Astrocyte (in vitro differentiated cells and primary cell): ENCODE results near the gene WDR35. TPM values are rescaled to one million over a fixed set of nuclear protein-coding genes. Genes with fewer than 3 reads are reported as not detected.

Experiments
- DNase-seq: peaks from one replicate; pipeline ENCODE4 v3.0.0-alpha.2; 2010; ENCODE audit warnings: low read depth
- FAIRE-seq: peaks from 2 replicates; lab custom pipeline; 2011; peaks lifted over from hg19 to GRCh38; lab: Jason Lieb, UNC
- H2AFZ ChIP-seq: 2 replicates; pipeline ENCODE4 v1.6.0; 2012; ENCODE audit warnings: low read depth, low read length, inconsistent platforms
- H3K27ac ChIP-seq: 2 replicates; pipeline ENCODE4 v1.5.1; 2011; ENCODE audit warnings: low read depth, low read length, inconsistent platforms
- H3K27me3 ChIP-seq: 2 replicates; pipeline ENCODE4 v1.6.0; 2011; ENCODE audit warnings: low read length, inconsistent platforms; ENCODE audit not compliant: insufficient read depth
- H3K36me3 ChIP-seq: 2 replicates; pipeline ENCODE4 v1.5.1; 2011; ENCODE audit warnings: low read length, inconsistent platforms; ENCODE audit not compliant: insufficient read depth
- H3K4me1 ChIP-seq: 2 replicates; pipeline ENCODE4 v1.5.1; 2011; ENCODE audit warnings: low read length, inconsistent platforms; ENCODE audit not compliant: insufficient read depth
- H3K4me2 ChIP-seq: 2 replicates; pipeline ENCODE4 v1.6.0; 2012; ENCODE audit warnings: low read length, inconsistent platforms
- H3K4me3 ChIP-seq: 2 replicates; pipeline ENCODE4 v1.5.1; 2011; ENCODE audit warnings: low read depth, mild to moderate bottlenecking, low read length, inconsistent platforms; ENCODE audit not compliant: insufficient read depth
- H3K79me2 ChIP-seq: 2 replicates; pipeline ENCODE4 v1.6.0; 2012; ENCODE audit warnings: mild to moderate bottlenecking, low read length, inconsistent platforms; ENCODE audit not compliant: insufficient read depth
- H3K9ac ChIP-seq: 2 replicates; pipeline ENCODE4 v1.6.0; 2012; ENCODE audit warnings: mild to moderate bottlenecking, low read length, inconsistent platforms
- H3K9me3 ChIP-seq: 2 replicates; pipeline ENCODE4 v1.5.1; 2012; ENCODE audit warnings: low read depth, mild to moderate bottlenecking, low read length, inconsistent platforms; ENCODE audit not compliant: insufficient read depth
- H4K20me1 ChIP-seq: 2 replicates; pipeline ENCODE4 v1.6.0; 2012; ENCODE audit warnings: low read length, inconsistent platforms; ENCODE audit not compliant: insufficient read depth
- H3K27ac Mint-ChIP-seq: one replicate; pipeline ENCODE4 v1.8.0; 2021; ENCODE audit warnings: mild to moderate bottlenecking, mixed read lengths; ENCODE audit not compliant: unreplicated experiment
- H3K27me3 Mint-ChIP-seq: one replicate; pipeline ENCODE4 v1.8.0; 2021; ENCODE audit warnings: low read depth, mixed read lengths; ENCODE audit not compliant: unreplicated experiment
- H3K36me3 Mint-ChIP-seq: one replicate; pipeline ENCODE4 v1.8.0; 2021; ENCODE audit warnings: low read depth, mixed read lengths; ENCODE audit not compliant: unreplicated experiment
- H3K4me1 Mint-ChIP-seq: one replicate; pipeline ENCODE4 v1.8.0; 2021; ENCODE audit warnings: low read depth, mixed read lengths; ENCODE audit not compliant: unreplicated experiment
- H3K4me3 Mint-ChIP-seq: one replicate; pipeline ENCODE4 v1.8.0; 2021; ENCODE audit warnings: mild to moderate bottlenecking, moderate library complexity, mixed read lengths; ENCODE audit not compliant: unreplicated experiment
- H3K9me3 Mint-ChIP-seq: one replicate; pipeline ENCODE4 v1.8.0; 2021; ENCODE audit warnings: mild to moderate bottlenecking, mixed read lengths; ENCODE audit not compliant: unreplicated experiment
- EZH2 ChIP-seq: IDR thresholded peaks from 2 replicates; pipeline ENCODE4 v1.6.1; 2012; ENCODE audit warnings: mild to moderate bottlenecking, low read length, inconsistent platforms; ENCODE audit not compliant: insufficient read depth
- total RNA-seq: library from RNA; stranded (reverse); gene quantifications from 2 replicates; pipeline ENCODE4 v1.2.1, GENCODE V29; 2021
- TF ChIP-seq, protein P1 (sequence below): IDR thresholded peaks from 2 replicates; pipeline ENCODE4 v1.5.1; 2011; ENCODE audit warnings: low read depth, mild to moderate bottlenecking, inconsistent platforms, low read length, moderate library complexity; ENCODE audit not compliant: insufficient read depth

WDR35 gene
- total RNA-seq, 1 donor from 2014 or later: 9.6 TPM

DNA sequence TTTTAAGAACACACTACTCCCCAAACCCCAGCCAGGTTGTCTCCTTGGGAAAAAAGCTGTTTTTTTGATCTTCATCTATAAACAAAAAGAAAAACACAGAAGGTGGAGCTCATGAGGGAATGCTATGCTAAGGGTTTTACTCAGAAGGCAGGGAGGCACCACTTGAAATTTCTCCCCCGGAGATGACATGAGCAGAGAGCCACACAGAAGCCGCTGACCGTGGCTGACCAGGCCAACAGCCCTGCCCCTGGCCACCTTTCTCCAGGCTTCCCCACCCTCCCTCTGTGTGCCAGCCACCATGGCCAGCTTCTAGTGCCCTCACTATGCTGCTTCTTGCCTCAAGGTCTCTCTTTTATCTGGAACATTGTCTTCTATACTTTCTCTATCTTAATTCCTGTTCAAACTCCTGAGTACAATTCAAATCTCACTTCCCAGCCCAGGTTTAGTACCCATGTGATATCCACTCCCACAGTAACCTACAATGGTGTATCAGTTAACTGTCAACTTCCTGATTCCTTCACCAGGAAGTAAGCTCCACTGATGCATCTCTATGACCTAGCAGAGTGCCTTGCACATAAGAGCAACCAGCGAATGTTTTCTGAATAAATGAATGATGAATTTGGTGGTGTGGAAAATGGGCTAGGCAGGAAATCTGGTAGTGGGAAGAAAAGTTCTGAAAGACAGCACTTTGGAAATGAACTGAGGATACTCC is 46.2 kb upstream of the WDR35 start:
- Mint-ChIP-seq H3K27ac (no peak overlapping the region), H3K4me3 (peak overlapping the region; percentile 25)
- H3K36me3 ChIP-seq: peaks cover 76% of the 10 kb centered on the region

DNA sequence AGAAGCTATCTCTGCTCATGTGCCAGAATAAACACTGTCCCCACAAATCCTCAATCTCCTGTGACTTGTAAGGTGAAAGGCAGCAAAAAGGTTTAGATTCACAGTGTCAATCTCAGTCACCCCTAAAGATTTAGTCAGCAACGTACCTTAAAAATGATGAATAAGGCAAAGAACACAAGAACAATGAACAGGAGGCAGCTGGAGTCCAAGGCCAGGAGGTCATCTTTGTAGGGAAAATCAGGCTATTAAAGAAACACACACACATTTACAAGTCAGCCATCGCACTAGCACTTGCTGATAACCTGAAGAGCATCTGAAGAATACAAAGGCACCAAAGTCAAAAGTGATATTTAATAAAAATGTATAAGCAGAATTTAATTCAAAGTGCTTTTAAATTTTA is 44.9 kb upstream of the WDR35 start:
- Histone ChIP-seq H3K27ac (no peak overlapping the region), H2AFZ (no peak overlapping the region), H3K9me3 (no peaks in the 10 kb centered on the region), H3K9ac (no peak overlapping the region), H3K36me3 (peaks cover 70% of the 10 kb centered on the region), H3K4me2 (no peak overlapping the region), H3K27me3 (no peaks in the 10 kb centered on the region), H3K4me1 (no peaks in the 10 kb centered on the region), H3K4me3 (no peak overlapping the region), H4K20me1 (peaks cover 71% of the 10 kb centered on the region), H3K79me2 (peaks cover 35% of the 10 kb centered on the region)
- H3K9me3 Mint-ChIP-seq: no peaks in the 10 kb centered on the region
- TF ChIP-seq, protein P1, sequence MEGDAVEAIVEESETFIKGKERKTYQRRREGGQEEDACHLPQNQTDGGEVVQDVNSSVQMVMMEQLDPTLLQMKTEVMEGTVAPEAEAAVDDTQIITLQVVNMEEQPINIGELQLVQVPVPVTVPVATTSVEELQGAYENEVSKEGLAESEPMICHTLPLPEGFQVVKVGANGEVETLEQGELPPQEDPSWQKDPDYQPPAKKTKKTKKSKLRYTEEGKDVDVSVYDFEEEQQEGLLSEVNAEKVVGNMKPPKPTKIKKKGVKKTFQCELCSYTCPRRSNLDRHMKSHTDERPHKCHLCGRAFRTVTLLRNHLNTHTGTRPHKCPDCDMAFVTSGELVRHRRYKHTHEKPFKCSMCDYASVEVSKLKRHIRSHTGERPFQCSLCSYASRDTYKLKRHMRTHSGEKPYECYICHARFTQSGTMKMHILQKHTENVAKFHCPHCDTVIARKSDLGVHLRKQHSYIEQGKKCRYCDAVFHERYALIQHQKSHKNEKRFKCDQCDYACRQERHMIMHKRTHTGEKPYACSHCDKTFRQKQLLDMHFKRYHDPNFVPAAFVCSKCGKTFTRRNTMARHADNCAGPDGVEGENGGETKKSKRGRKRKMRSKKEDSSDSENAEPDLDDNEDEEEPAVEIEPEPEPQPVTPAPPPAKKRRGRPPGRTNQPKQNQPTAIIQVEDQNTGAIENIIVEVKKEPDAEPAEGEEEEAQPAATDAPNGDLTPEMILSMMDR: no peak
- TF ChIP-seq EZH2: no peak
- no peak overlapping the region for H3K27ac Mint-ChIP-seq
- H3K36me3 Mint-ChIP-seq: peaks cover 46% of the 10 kb centered on the region
- DNase-seq (no peak), FAIRE-seq (no peak)
- no peaks in the 10 kb centered on the region for H3K27me3 Mint-ChIP-seq
- peaks cover 9% of the 10 kb centered on the region for H3K4me1 Mint-ChIP-seq
- H3K4me3 Mint-ChIP-seq: no peak overlapping the region

More for the DNA sequence above, 46.2 kb upstream of the WDR35 start:
- no peak overlapping the region for H3K9ac ChIP-seq
- H3K4me1 Mint-ChIP-seq: peaks cover 18% of the 10 kb centered on the region
- H3K79me2 ChIP-seq: peaks cover 43% of the 10 kb centered on the region
- no peaks in the 10 kb centered on the region for H3K27me3 ChIP-seq
- no peak for DNase-seq
- no peak overlapping the region for H3K4me3 ChIP-seq
- H2AFZ ChIP-seq: no peak overlapping the region
- H3K9me3 ChIP-seq: no peaks in the 10 kb centered on the region
- H3K36me3 Mint-ChIP-seq: peaks cover 39% of the 10 kb centered on the region
- no peak overlapping the region for H3K27ac ChIP-seq
- no peak overlapping the region for H3K4me2 ChIP-seq
- TF ChIP-seq EZH2: no peak
- TF ChIP-seq, protein P1: no peak
- peaks cover 76% of the 10 kb centered on the region for H4K20me1 ChIP-seq
- FAIRE-seq: no peak
- no peaks in the 10 kb centered on the region for H3K9me3 Mint-ChIP-seq
- no peaks in the 10 kb centered on the region for H3K27me3 Mint-ChIP-seq
- H3K4me1 ChIP-seq: peaks cover 8% of the 10 kb centered on the region

DNA sequence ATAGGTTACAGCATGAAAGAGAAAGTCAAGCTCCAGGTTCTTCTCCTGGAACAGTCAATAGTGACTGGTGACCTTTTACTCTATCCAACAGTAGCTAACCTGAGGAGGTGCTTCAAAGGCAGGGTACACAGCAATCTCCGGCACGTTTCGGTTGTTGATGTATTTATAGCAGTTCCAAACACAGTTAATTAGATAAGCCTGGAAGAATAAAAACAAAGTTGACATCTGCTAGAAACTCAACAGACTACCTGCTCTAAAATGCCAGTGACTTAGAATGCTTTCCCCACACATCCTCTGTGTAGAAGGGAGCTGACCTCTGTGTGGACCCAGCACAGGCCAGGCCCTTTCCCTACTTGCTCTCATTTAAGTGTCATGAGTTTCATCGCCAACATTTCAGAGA is 44.3 kb upstream of the WDR35 start:
- Mint-ChIP-seq H3K4me1 (peaks cover 9% of the 10 kb centered on the region), H3K36me3 (peaks cover 51% of the 10 kb centered on the region), H3K27ac (no peak overlapping the region), H3K4me3 (no peak overlapping the region), H3K27me3 (no peaks in the 10 kb centered on the region), H3K9me3 (no peaks in the 10 kb centered on the region)
- no peak for DNase-seq
- Histone ChIP-seq H4K20me1 (peaks cover 70% of the 10 kb centered on the region), H3K27ac (no peak overlapping the region), H3K9me3 (no peaks in the 10 kb centered on the region), H3K4me1 (no peaks in the 10 kb centered on the region), H3K4me3 (no peak overlapping the region), H3K36me3 (peaks cover 70% of the 10 kb centered on the region), H3K4me2 (no peak overlapping the region), H3K27me3 (no peaks in the 10 kb centered on the region), H2AFZ (no peak overlapping the region), H3K9ac (no peak overlapping the region), H3K79me2 (peaks cover 30% of the 10 kb centered on the region)
- FAIRE-seq: no peak
- TF ChIP-seq, protein P1: no peak
- no peak for TF ChIP-seq EZH2
